ENCODE results near the gene HOMER1.
"Not testable (repeated sequence)": the region's sequence is repeated elsewhere in the genome, so short reads cannot be mapped to it uniquely, and the experiment has no call there.

HOMER1 gene

DNA sequence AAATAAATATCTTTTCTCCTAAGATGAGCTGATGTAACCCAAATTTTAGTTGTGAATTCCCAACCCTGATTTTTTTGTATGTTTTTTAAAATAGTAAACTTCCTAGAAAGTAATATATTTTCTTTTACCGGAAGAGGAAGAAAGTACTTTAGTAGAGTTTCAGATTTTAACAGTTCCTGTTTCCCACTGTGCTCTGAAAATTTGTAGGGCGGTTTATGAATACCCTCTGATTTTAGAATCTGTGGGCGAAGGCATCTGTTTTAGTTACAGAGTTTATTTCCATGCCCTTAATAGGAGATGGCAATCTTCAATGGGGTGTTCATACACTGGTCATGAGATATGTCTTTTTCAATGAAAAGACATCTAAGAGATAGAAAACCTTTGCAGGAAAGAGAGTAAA, 3.7 kb upstream of the HOMER1 start:
- DNase-seq (ENCODE audit: low spot score): no peak
- FAIRE-seq: no peak

- no peak for FAIRE-seq
Measured at GRCh38 chr5:79516986-79517385, 3.1 kb upstream of the HOMER1 start.

DNA sequence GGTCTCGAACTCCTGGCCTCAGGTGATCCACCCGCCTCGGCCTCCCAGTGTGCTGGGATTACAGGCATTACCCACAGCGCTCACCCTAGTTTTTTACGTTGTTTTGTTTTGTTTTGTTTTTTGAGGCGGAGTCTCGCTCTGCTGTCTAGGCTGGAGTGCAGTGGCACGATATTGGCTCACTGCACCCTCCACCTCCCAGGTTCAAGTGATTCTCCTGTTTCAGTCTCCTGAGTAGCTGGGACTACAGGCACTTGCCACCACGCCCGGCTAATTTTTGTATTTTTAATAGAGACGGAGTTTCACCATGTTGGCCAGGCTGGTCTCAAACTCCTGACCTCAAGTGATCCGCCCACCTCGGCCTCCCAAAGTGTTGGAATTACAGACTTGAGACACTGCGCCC, 2.4 kb upstream of the HOMER1 start:
- DNase-seq (ENCODE audit: low spot score); FAIRE-seq: not testable (repeated sequence)

More at GRCh38 chr5:79516986-79517385, 3.1 kb upstream of the HOMER1 start:
- no peak for DNase-seq (ENCODE audit: low spot score)

- FAIRE-seq: no peak
- peak; percentile 70 for DNase-seq (ENCODE audit: low spot score)
Measured at GRCh38 chr5:79514391-79515105, 614 bp upstream of the HOMER1 start.

GRCh38 chr5:79513308-79513703, 628 bp downstream of the HOMER1 start:
- FAIRE-seq: no peak
- DNase-seq (ENCODE audit: low spot score): no peak

DNA sequence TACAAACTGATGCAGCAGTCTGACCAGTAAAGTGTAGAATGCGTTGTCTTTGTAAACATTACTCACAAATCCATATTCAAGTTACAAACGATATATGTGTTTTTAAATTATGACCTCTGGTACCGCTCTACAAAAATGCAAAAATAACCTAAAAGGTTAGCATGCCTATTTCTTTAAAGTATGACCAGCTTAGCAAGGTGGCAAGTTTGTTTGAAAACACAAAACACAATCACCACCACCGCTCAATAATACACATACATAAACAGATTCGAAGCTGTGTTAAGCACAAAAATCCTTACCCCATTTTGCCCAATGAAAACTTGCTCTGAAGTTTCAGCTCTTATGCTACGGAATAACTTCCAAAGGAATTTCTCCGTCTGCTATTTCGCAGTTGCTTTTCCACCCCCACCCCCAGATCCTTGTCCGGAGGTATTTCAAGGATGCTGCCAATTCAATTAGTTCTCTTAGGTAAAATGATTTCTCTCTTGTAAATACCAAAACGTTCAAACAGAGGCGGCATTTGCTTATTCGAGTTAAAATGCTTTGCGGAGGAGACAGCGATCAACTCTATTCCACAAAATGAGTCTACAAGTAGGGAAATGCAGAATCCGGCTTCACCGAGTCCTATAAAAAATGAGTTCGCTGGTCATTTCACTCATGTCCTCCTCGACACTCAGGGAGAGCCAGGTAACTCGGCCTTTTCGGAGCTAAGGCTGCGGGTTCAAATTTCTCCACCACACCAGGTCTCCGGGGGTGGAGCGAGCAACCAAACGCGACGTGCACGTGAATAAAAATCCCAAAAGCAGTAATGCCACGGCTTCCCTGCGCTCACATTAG, 1.2 kb downstream of the HOMER1 start:
- DNase-seq (ENCODE audit: low spot score): no peak
- FAIRE-seq: no peak

DNA sequence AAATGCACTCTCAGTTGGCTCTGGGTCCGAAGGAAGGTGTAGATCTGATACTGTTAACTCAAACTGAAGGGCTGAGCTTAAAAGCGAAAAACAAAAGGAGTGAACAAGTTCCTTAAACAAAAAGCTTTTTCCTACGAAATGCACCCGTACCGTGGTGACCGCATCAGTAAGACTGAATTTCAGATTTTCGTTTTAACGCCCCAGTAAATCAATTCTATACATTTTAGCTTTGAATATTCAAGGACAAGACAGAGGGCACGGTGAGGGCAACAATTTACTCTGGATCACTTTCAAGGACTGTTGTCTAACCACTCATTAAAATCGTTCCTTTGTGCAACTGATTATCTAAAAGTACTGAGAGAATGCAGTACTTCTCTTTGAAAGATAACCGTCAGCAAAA, 1.9 kb downstream of the HOMER1 start:
- DNase-seq (ENCODE audit: low spot score) (no peak), FAIRE-seq (no peak)

DNA sequence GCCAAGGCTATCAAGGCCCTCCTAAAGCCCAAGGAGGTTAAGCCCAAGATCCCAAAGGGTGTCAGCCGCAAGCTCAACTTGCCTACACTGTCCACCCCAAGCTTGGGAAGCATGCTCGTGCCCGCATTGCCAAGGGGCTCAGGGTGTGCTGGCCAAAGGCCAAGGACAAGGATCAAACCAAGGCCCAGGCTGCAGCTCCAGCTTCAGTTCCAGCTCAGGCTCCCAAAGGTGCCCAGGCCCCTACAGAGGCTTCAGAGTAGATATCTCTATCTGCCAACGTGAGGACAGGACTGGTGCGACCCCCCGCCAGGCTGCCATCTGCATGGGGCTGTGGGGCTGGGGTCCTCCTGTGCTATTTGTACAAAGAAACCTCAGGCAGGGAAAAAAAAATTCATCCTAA, 3.3 kb downstream of the HOMER1 start:
- DNase-seq (ENCODE audit: low spot score) (no peak), FAIRE-seq (no peak)

- FAIRE-seq (no peak), DNase-seq (ENCODE audit: low spot score) (no peak)
Measured at GRCh38 chr5:79509244-79509885, 4.6 kb downstream of the HOMER1 start.

GRCh38 chr5:79508794-79509193, 5.1 kb downstream of the HOMER1 start:
- FAIRE-seq (no peak), DNase-seq (ENCODE audit: low spot score) (no peak)

DNA sequence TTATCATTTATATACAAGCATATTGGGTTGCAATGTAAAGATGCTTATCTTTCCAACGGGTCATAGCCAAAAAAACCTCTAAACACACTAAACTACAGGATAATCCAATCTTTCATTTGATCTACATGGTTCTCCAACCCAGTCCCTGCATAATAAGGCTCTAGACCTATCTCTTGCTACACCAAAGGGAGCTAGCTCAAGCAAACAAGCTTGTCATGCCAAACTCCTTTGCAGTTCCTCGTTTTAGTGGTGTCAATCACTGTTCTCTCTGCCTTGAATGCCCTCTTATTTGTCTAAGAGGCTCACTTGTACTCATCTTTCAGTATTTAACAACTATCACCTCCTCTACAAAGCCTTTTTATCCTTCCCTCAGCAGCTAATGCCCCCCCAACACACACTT, 5.6 kb downstream of the HOMER1 start:
- FAIRE-seq: no peak

GRCh38 chr5:79507251-79508205, 6.4 kb downstream of the HOMER1 start:
- no peak for DNase-seq (ENCODE audit: low spot score)
- no peak for FAIRE-seq

More for the DNA sequence above, 5.6 kb downstream of the HOMER1 start:
- DNase-seq (ENCODE audit: low spot score): no peak

- FAIRE-seq (no peak), DNase-seq (ENCODE audit: low spot score) (no peak)
Measured at GRCh38 chr5:79505138-79505537, 8.8 kb downstream of the HOMER1 start.

DNA sequence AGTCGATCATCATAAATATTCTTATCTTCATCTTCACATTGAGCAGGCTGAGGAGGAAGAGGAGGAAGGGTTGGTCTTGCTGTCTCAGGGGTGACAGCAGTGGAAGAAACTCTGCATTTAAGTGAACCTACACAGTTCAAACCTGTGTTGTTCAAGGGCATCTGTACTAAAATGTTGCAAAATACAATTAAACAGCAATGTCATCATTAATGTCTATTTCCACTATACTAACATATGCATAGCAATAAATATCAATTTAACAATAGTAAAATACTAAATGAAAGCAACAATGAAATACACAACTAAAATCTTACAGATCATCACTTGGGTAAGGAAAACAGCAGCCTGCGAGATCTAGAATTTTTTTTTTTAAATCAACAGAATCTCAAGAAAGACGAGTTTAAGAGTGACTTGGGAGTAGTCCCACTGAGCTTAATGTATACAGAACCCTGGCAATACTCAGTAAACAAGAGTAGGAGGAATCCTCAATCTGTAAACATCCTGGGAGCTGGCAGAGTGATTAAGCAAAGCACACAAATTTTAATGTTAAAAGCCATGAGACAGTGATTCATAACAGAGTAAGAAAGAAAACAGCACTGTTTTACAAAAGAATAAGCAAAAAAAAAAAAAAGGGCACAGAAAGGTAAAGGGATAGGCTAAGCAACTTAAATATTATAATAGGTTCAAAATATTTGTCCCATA, 10.0 kb downstream of the HOMER1 start:
- DNase-seq (ENCODE audit: low spot score): no peak

DNA sequence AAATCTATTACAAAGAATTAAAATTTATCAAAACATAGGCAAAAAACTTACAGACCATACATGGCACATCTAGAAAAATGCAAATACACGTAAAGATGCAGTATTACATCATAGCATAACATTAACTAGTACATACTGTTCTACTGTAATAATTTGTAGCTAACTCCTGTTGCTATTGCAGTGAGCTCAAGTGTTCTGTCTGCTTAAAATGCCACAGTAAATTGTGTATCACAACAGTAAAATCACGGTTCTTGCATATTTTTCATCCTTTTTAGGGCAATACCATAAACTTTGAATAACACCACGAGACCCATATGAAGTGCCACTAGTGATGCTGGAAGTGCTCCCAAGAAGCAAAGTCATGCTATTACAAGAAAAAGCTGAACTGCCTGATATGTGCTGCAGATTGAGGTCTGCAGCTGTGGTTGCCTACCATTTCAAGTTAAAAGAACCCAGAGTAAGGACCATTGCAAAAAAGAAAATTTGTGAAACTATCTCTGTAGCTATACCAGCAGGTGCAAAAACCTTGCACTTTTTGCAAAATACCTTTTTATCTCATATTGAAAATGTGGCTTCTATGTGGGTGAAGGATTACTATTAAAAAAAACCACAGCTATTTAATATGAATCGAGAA, 14.2 kb downstream of the HOMER1 start:
- FAIRE-seq (no peak), DNase-seq (ENCODE audit: low spot score) (no peak)

More for the DNA sequence above, 10.0 kb downstream of the HOMER1 start:
- no peak for FAIRE-seq

DNA sequence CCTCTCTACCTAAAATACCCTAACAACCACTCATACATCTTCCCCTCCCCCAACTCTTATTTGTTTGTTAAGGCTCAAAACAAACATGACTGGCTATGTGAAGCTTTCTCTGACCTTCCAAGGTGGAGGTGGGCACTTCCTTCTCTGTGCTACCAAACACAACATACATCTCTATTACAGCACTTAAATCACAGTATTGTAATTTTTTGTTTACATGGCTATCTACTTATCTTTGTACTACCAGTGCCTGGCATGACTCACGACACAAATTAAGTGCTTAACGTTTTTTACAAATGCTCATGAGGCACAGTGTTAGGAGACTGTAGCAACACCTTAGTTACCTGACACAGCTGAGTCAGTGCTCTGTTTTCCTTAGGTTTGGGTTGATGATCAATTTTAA, 18.6 kb downstream of the HOMER1 start:
- DNase-seq (ENCODE audit: low spot score): no peak
- no peak for FAIRE-seq

DNA sequence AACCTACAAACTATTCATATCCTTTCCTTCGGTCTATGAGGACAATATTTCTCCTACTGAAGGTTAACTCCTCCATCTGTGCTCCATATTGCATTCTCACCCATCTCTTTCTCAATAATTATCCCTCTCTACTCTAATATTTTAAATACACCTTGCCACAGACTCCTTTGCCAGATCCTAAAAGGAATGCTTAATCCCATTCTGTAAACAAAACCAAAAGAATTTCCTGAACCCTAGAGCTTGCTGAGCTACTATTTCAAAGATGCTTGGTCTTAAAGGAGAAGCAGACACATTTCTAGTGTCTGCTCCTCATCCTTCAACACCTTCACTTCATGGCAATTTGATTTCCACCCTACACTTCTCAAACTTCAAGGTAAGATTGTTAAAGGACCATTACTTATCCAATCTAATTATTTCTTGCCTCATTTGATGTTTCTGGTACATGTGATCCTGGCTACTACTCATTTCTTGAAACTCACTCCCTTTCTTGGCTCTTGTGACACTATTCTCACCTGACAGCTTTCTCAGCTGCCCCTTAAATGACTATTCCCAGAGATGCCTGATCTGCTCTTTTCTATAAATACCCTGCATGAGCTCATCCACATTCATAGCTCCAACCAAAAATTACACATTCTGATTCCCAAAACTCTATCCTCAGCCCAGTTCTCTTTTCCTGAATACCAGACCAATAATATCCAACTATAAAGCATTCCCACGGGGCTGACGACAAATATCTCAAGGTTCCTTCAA, 20.2 kb downstream of the HOMER1 start:
- no peak for DNase-seq (ENCODE audit: low spot score)
- FAIRE-seq: no peak

DNA sequence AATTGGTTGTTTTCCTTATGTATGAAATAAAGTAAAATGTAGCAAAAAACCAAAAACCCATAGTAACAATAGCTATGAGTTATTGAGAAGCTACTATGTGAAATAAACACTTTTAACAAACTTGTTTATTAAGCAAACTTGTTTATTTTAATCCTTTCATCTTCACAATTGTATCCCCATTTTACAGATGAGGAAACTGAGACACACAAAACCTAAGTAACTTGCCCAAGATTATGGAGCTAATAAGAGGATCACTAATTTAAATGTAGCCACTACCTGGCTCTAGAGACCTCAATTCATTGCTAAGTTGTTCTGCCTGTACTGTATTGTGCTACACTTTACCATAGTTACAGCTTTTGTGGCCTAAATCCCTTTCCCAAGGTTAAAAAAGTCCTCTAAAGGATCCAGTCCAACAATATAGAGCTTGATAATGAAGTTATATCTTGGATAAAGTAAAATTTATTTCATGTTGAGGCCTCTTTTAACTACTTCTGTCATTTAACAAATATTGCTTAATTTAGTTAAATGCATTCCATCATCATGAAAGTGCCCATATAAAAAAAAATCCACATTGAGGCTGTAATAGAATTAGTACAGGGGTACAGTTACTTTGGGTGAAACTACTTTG, 22.1 kb downstream of the HOMER1 start:
- DNase-seq (ENCODE audit: low spot score) (no peak), FAIRE-seq (no peak)
